SK-N-MC (cell line): ENCODE results near the gene ATXN1.

Experiments used
- EZH2 ChIP-seq: fragments of 200-600 bp; sonication (generic); IDR thresholded peaks from one replicate; pipeline ENCODE4 v1.6.1; 2017; ENCODE audit warnings: antibody characterized with exemption
- FOXP2 ChIP-seq: optimal IDR thresholded peaks from 2 replicates; pipeline ENCODE3; 2011; ENCODE audit warnings: mild to moderate bottlenecking, moderate library complexity; ENCODE audit not compliant: insufficient read depth; ENCODE audit errors: extremely low read length, control extremely low read depth
- POLR2AphosphoS5 ChIP-seq: IDR thresholded peaks from 2 replicates; pipeline ENCODE4 v1.6.1; 2012; ENCODE audit warnings: mild to moderate bottlenecking, low read depth, low read length, borderline replicate concordance

GRCh38 chr6:16568128-16568527 is 193.1 kb downstream of the ATXN1 start:
- no peak for TF ChIP-seq EZH2
- TF ChIP-seq POLR2AphosphoS5 = no peak
- no peak for TF ChIP-seq FOXP2
